ENCODE data around the gene KCNC4.

KCNC4 gene

DNA sequence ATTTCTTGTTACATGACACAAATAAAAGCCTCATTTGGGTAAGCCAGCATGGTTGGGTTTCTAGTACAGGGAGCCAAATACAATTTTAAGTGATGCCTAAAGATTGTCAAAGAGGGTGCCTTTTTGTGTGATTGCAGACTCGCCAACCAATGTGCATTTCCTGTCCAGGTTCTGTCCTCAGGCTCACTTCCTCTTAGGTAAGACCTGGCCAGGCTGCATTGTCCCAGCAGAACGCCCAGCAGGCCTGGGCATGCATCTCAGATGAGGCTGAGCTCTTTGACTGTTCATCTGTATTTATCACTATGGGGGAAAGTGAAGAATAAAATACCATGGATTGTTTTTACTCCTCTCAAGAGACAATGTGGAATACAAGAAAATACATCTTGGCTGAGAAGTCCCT is 49.7 kb downstream of the KCNC4 start:
- DNase-seq, result peak; percentile 5

All from inflammatory macrophage treated with lipopolysaccharide for 4 hours (primary cell).